ENCODE data around the gene DRICH1.

DNA sequence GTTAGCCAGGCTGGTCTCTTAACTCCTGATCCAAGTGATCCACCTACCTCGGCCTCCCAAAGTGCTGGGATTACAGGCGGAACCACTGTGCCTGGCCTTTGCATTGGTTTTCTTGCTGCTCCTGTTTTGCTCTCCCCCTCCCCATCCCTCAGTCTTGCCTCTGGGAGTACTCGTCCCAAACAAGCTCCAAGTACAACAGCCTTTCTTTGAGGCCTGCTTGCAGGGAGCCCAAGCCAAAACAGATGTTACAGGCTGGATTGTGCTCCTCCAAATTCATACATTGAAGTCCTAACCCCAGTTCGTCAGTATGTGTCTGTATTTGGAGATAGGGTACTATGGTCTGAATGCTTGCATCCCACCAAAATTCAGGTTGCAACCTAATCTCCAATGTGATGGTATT is 60.6 kb downstream of the DRICH1 start:
- TF ChIP-seq, protein P1, sequence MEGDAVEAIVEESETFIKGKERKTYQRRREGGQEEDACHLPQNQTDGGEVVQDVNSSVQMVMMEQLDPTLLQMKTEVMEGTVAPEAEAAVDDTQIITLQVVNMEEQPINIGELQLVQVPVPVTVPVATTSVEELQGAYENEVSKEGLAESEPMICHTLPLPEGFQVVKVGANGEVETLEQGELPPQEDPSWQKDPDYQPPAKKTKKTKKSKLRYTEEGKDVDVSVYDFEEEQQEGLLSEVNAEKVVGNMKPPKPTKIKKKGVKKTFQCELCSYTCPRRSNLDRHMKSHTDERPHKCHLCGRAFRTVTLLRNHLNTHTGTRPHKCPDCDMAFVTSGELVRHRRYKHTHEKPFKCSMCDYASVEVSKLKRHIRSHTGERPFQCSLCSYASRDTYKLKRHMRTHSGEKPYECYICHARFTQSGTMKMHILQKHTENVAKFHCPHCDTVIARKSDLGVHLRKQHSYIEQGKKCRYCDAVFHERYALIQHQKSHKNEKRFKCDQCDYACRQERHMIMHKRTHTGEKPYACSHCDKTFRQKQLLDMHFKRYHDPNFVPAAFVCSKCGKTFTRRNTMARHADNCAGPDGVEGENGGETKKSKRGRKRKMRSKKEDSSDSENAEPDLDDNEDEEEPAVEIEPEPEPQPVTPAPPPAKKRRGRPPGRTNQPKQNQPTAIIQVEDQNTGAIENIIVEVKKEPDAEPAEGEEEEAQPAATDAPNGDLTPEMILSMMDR (IDR thresholded peaks at IDR 0.05) = no peak
- no peak for TF ChIP-seq POLR2A (IDR thresholded peaks at IDR 0.05)

All from thyroid gland (tissue), 4 donors.